Measurements from ENCODE around the gene ARL13B. TPM values are rescaled to one million over a fixed set of nuclear protein-coding genes. Genes with fewer than 3 reads are reported as not detected.
"Not testable (repeated sequence)": the region's sequence is repeated elsewhere in the genome, so short reads cannot be mapped to it uniquely, and the experiment has no call there.

The ARL13B gene
- total and polyA plus RNA-seq, 2 donors (not counting 1 experiment from before 2014, with no cell fraction given) = 1.3 to 12.9 TPM

DNA sequence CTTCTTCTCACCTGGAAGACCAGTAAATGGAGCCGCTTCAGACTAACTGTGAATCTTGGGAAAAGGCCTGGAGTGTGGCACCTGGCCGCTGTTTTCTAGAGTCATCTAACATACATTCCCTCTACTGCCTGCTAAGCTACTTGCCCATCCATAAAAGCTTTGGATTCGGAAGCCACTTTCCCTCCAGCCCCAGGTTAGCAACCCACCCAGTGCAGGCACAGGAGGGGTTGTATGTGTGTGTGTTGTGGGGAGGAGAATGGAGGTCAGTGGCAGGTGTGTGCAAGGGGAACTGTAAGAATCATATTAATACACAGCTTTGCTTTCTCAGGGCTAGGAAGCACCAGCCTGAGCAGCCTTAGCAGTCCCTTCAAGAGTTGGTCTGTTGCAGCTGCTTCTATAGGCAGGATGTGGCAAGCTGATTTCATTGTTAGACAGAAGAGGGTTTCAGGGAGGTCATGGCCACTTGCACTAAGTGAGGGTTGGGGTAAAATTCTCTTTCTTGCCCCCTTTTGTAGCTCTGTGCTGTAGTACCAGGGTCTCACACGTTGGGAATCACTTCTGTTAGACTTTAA is 91.8 kb downstream of the ARL13B start:
- Histone ChIP-seq H3K79me2 (ENCODE audit: control insufficient read depth, insufficient read depth, low read length) (peaks cover 78% of the 10 kb centered on the region), H4K20me1 (ENCODE audit: control insufficient read depth, insufficient read depth, low read length, poor library complexity, severe bottlenecking) (no peaks in the 10 kb centered on the region), H3K27ac (ENCODE audit: low read length in 2 of 2) (no peak overlapping the region), H3K4me3 (ENCODE audit: control extremely low read depth in 1 of 5, extremely low read depth in 1 of 5, insufficient read depth in 1 of 5, low read depth in 2 of 5, low read length in 4 of 5) (no peak overlapping the region), H2AFZ (ENCODE audit: insufficient read depth, low read depth, low read length, poor library complexity, severe bottlenecking) (no peak overlapping the region), H3K9me3 (ENCODE audit: control extremely low read depth in 1 of 3, control insufficient read depth in 2 of 3, insufficient read depth in 1 of 3, low read length in 2 of 3) (peaks cover 0 to 2% (median 0%) of the 10 kb centered on the region in 3 donors), H3K9ac (ENCODE audit: low read length) (no peak overlapping the region), H3K4me1 (ENCODE audit: control insufficient read depth in 2 of 2, insufficient read depth in 2 of 2, low read length in 2 of 2) (peaks cover 0 to 8% of the 10 kb centered on the region in 2 donors), H3K4me2 (replicated peaks; ENCODE audit: low read depth, low read length, poor library complexity, severe bottlenecking) (no peak overlapping the region), H3K27me3 (replicated peaks in 1 of 4; ENCODE audit: control extremely low read depth in 1 of 4, control insufficient read depth in 3 of 4, insufficient read depth in 4 of 4, low read length in 3 of 4) (no peaks in the 10 kb centered on the region), H3K36me3 (replicated peaks in 1 of 2; ENCODE audit: control extremely low read depth in 1 of 2, control insufficient read depth in 1 of 2, extremely low read depth in 1 of 2, insufficient read depth in 2 of 2, low read length in 1 of 2) (peaks cover 5 to 17% of the 10 kb centered on the region in 2 experiments)
- WGBS (ENCODE audit: insufficient coverage) = 96% methylated on average over 3 of the region's 4 CpGs
- no peak for ATAC-seq (ENCODE audit: low read depth)
- POLR2A ChIA-PET = no interaction called here
- Mint-ChIP-seq H3K9me3 (ENCODE audit: insufficient read depth) (no peaks in the 10 kb centered on the region), H3K27ac (no peak overlapping the region), H3K4me3 (no peak overlapping the region), H3K27me3 (no peaks in the 10 kb centered on the region), H3K4me1 (peaks cover 35% of the 10 kb centered on the region)
- DNase-seq = no peak
- CTCF ChIA-PET = interaction anchor here (1.0 to 3.9 kb wide), 3 partner anchors 9 to 69 kb away, joined by 3 to 61 read pairs (median 3); partner anchors contain the start of genes DHFR2 and NSUN3
- TF ChIP-seq, protein P1, sequence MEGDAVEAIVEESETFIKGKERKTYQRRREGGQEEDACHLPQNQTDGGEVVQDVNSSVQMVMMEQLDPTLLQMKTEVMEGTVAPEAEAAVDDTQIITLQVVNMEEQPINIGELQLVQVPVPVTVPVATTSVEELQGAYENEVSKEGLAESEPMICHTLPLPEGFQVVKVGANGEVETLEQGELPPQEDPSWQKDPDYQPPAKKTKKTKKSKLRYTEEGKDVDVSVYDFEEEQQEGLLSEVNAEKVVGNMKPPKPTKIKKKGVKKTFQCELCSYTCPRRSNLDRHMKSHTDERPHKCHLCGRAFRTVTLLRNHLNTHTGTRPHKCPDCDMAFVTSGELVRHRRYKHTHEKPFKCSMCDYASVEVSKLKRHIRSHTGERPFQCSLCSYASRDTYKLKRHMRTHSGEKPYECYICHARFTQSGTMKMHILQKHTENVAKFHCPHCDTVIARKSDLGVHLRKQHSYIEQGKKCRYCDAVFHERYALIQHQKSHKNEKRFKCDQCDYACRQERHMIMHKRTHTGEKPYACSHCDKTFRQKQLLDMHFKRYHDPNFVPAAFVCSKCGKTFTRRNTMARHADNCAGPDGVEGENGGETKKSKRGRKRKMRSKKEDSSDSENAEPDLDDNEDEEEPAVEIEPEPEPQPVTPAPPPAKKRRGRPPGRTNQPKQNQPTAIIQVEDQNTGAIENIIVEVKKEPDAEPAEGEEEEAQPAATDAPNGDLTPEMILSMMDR (IDR thresholded peaks at IDR 0.05) = no peak
- intact Hi-C loops (cut with micrococcal nuclease) = no loop called here

DNA sequence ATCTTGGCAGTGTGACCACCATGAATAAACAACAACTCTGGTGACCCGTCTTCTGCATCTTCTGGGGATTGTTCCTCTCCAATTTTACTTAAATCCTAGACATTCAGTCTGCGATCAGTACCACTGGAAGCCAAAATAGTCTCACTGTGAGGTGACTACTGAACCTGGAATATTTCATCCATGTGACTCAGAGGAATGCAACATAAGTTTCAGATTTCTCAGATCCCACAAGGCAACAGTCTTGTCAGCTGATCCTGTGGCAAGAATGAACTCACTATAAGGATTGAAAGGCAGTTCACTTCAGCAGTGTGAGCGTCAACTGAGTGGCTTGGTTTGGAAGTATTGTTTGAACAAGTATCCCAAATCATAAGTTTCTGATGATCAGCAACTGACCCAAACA is 96.1 kb downstream of the ARL13B start:
- H4K20me1 ChIP-seq (ENCODE audit: control insufficient read depth, insufficient read depth, low read length, poor library complexity, severe bottlenecking) = no peaks in the 10 kb centered on the region
- no peak for DNase-seq
- Mint-ChIP-seq H3K4me1 (peaks cover 61% of the 10 kb centered on the region), H3K27me3 (no peaks in the 10 kb centered on the region), H3K27ac (no peak overlapping the region), H3K4me3 (no peak overlapping the region), H3K9me3 (ENCODE audit: insufficient read depth) (no peaks in the 10 kb centered on the region)
- H3K4me1 ChIP-seq (ENCODE audit: control insufficient read depth in 2 of 2, insufficient read depth in 2 of 2, low read length in 2 of 2) = peaks cover 12 to 15% of the 10 kb centered on the region in 2 donors
- H3K9ac ChIP-seq (ENCODE audit: low read length) = no peak overlapping the region
- H3K79me2 ChIP-seq (ENCODE audit: control insufficient read depth, insufficient read depth, low read length) = peaks cover 65% of the 10 kb centered on the region
- no peak overlapping the region for H3K4me2 ChIP-seq (replicated peaks; ENCODE audit: low read depth, low read length, poor library complexity, severe bottlenecking)
- ChIA-PET POLR2A (no interaction called here), CTCF (no interaction called here)
- WGBS (ENCODE audit: insufficient coverage) = 95% methylated on average over 2 of the region's 3 CpGs
- H3K9me3 ChIP-seq (ENCODE audit: control extremely low read depth in 1 of 3, control insufficient read depth in 2 of 3, insufficient read depth in 1 of 3, low read length in 2 of 3) = no peaks in the 10 kb centered on the region
- H3K27me3 ChIP-seq (replicated peaks in 1 of 4; ENCODE audit: control extremely low read depth in 1 of 4, control insufficient read depth in 3 of 4, insufficient read depth in 4 of 4, low read length in 3 of 4) = no peaks in the 10 kb centered on the region
- H2AFZ ChIP-seq (ENCODE audit: insufficient read depth, low read depth, low read length, poor library complexity, severe bottlenecking) = no peak overlapping the region
- no peak for ATAC-seq (ENCODE audit: low read depth)
- intact Hi-C loops (cut with micrococcal nuclease) = no loop called here
- TF ChIP-seq, protein P1 (IDR thresholded peaks at IDR 0.05) = no peak
- TF ChIP-seq EZH2 (IDR thresholded peaks at IDR 0.05; ENCODE audit: borderline replicate concordance, insufficient read depth, low read depth, low read length, poor library complexity, severe bottlenecking) = no peak
- H3K36me3 ChIP-seq (replicated peaks in 1 of 2; ENCODE audit: control extremely low read depth in 1 of 2, control insufficient read depth in 1 of 2, extremely low read depth in 1 of 2, insufficient read depth in 2 of 2, low read length in 1 of 2) = peaks cover 5 to 14% of the 10 kb centered on the region in 2 experiments
- H3K4me3 ChIP-seq (ENCODE audit: control extremely low read depth in 1 of 5, extremely low read depth in 1 of 5, insufficient read depth in 1 of 5, low read depth in 2 of 5, low read length in 4 of 5) = no peak overlapping the region
- H3K27ac ChIP-seq (ENCODE audit: low read length in 2 of 2) = no peak overlapping the region

DNA sequence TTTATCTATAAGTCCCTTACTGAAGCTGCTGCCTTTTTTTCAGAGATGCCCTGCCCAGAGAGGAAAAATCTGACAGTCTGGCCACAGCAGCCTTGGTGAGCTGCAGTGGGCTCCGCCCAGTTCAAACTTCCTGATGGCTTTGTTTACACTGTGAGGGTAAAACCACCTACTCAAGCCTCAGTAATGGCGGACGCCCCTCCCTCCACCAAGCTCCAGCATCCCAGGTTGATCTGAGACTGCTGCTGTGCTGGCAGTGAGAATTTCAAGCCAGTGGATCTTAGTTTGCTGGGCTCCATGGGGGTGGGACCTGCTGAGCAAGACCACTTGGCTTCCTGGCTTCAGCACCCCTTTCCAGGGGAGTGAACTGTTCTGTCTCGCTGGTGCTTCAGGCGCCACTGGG is 100.6 kb downstream of the ARL13B start:
- CTCF ChIA-PET = interaction anchor here (1.3 to 2.7 kb wide), 2 partner anchors 11 to 77 kb away, joined by 5 to 9 read pairs; no protein-coding TSS in a partner anchor
- POLR2A ChIA-PET; ATAC-seq (ENCODE audit: low read depth); H3K27ac Mint-ChIP-seq; H3K27me3 ChIP-seq (replicated peaks in 1 of 4; ENCODE audit: control extremely low read depth in 1 of 4, control insufficient read depth in 3 of 4, insufficient read depth in 4 of 4, low read length in 3 of 4); H3K9me3 ChIP-seq (ENCODE audit: control extremely low read depth in 1 of 3, control insufficient read depth in 2 of 3, insufficient read depth in 1 of 3, low read length in 2 of 3); DNase-seq; H3K9ac ChIP-seq (ENCODE audit: low read length); H3K27ac ChIP-seq (ENCODE audit: low read length in 2 of 2); intact Hi-C loops (cut with micrococcal nuclease); H3K4me2 ChIP-seq (replicated peaks; ENCODE audit: low read depth, low read length, poor library complexity, severe bottlenecking); H4K20me1 ChIP-seq (ENCODE audit: control insufficient read depth, insufficient read depth, low read length, poor library complexity, severe bottlenecking); H2AFZ ChIP-seq (ENCODE audit: insufficient read depth, low read depth, low read length, poor library complexity, severe bottlenecking); H3K4me3 ChIP-seq (ENCODE audit: control extremely low read depth in 1 of 5, extremely low read depth in 1 of 5, insufficient read depth in 1 of 5, low read depth in 2 of 5, low read length in 4 of 5); H3K4me3 Mint-ChIP-seq; H3K27me3 Mint-ChIP-seq; H3K9me3 Mint-ChIP-seq (ENCODE audit: insufficient read depth): not testable (repeated sequence)
- Histone ChIP-seq H3K4me1 (ENCODE audit: control insufficient read depth in 2 of 2, insufficient read depth in 2 of 2, low read length in 2 of 2) (peaks cover 7 to 12% of the 10 kb centered on the region in 2 donors), H3K79me2 (ENCODE audit: control insufficient read depth, insufficient read depth, low read length) (peaks cover 32% of the 10 kb centered on the region), H3K36me3 (replicated peaks in 1 of 2; ENCODE audit: control extremely low read depth in 1 of 2, control insufficient read depth in 1 of 2, extremely low read depth in 1 of 2, insufficient read depth in 2 of 2, low read length in 1 of 2) (peaks cover 3 to 14% of the 10 kb centered on the region in 2 experiments)
- peaks cover 45% of the 10 kb centered on the region for H3K4me1 Mint-ChIP-seq
- WGBS (ENCODE audit: insufficient coverage) = 93% methylated on average over 2 of the region's 5 CpGs
